Suprapubic skin (tissue), 4 donors: Measurements from ENCODE around the gene PTPRN2. TPM values are rescaled to one million over a fixed set of nuclear protein-coding genes. Genes with fewer than 3 reads are reported as not detected.

Experiments
- DNase-seq, 2 donors: peaks; one replicate each; pipeline ENCODE4 v3.0.0-alpha.2; 2019; ENCODE audit warnings: low spot score in 2 of 2
- H3K27ac ChIP-seq: fragments of 200-600 bp; sonication (generic); one replicate; pipeline ENCODE4 v1.5.1; 2019
- H3K27me3 ChIP-seq: fragments of 200-600 bp; sonication (generic); one replicate; pipeline ENCODE4 v1.5.1; 2019
- H3K36me3 ChIP-seq: fragments of 200-600 bp; sonication (generic); one replicate; pipeline ENCODE4 v1.5.1; 2019
- H3K4me1 ChIP-seq: fragments of 200-600 bp; sonication (generic); one replicate; pipeline ENCODE4 v1.5.1; 2019
- H3K4me3 ChIP-seq: fragments of 200-600 bp; sonication (generic); one replicate; pipeline ENCODE4 v1.5.1; 2019; ENCODE audit warnings: mild to moderate bottlenecking
- H3K9me3 ChIP-seq: fragments of 200-600 bp; sonication (generic); one replicate; pipeline ENCODE4 v1.5.1; 2019
- EP300 ChIP-seq: sonication (generic); formaldehyde crosslinking; IDR thresholded peaks from one replicate; pipeline ENCODE4 v1.6.1; 2017; ENCODE audit warnings: antibody characterized with exemption
- POLR2A ChIP-seq, 2 donors: fragments of 450-650 bp; IDR thresholded peaks; one replicate each; pipeline ENCODE4 v1.6.1; 2017; ENCODE audit warnings: antibody characterized with exemption in 2 of 2, mild to moderate bottlenecking in 2 of 2, moderate library complexity in 2 of 2
- POLR2AphosphoS5 ChIP-seq, 3 donors: sonication (generic); formaldehyde crosslinking; IDR thresholded peaks; one replicate each; pipeline ENCODE4 v1.6.1; 2017; ENCODE audit warnings: antibody characterized with exemption in 3 of 3
- WGBS: methylation state at CpG from one replicate; pipeline ENCODE4 v1.1.5; 2018; 5-methylcytosine and 5-hydroxymethylcytosine counted together
- total RNA-seq, 4 donors: library from RNA; depleted of rRNA; stranded (reverse); fragments of >200 nt; gene quantifications; one replicate each; pipeline ENCODE4 v1.1.0, GENCODE V29; 2016
- TF ChIP-seq, protein P1 (sequence below), 2 donors: fragments of 200-600 bp in 1 of 2; fragments of 450-650 bp in 1 of 2; sonication (generic) in 1 of 2; IDR thresholded peaks; one replicate each; pipeline ENCODE4 v1.5.1; 2016 to 2019; ENCODE audit warnings: antibody characterized with exemption in 2 of 2, mild to moderate bottlenecking in 1 of 2, moderate library complexity in 1 of 2

Gene PTPRN2
- total RNA-seq, 4 donors from 2014 or later, result 0.23 to 1.8 (median 1.3) TPM

DNA sequence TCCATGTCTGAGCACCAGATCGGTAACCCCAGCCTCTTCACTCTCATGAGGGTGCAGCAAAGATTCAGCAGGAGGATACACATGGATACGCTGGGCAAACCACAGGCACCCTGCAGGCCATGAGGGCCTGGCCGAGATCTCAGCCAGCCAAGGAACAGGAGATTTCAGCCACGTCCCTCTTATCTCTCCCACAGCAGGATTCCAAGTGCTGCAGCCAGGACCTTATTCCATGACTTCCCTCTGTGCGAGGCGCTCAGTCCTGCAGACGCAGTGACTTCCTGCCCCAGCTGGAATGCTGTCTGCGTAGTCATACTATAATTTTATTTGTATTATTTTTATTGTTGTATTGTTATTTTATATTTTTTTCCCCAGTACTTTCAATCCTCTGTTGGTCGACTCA is 66.8 kb downstream of the PTPRN2 start:
- H3K4me1 ChIP-seq, result no peaks in the 10 kb centered on the region
- H3K27ac ChIP-seq, result no peak overlapping the region
- H3K27me3 ChIP-seq, result peaks cover 23% of the 10 kb centered on the region
- no peaks in the 10 kb centered on the region for H3K9me3 ChIP-seq
- no peak for TF ChIP-seq POLR2A (IDR thresholded peaks at IDR 0.05)
- no peak for TF ChIP-seq EP300
- no peak for TF ChIP-seq POLR2AphosphoS5 (IDR thresholded peaks at IDR 0.05)
- TF ChIP-seq, protein P1, sequence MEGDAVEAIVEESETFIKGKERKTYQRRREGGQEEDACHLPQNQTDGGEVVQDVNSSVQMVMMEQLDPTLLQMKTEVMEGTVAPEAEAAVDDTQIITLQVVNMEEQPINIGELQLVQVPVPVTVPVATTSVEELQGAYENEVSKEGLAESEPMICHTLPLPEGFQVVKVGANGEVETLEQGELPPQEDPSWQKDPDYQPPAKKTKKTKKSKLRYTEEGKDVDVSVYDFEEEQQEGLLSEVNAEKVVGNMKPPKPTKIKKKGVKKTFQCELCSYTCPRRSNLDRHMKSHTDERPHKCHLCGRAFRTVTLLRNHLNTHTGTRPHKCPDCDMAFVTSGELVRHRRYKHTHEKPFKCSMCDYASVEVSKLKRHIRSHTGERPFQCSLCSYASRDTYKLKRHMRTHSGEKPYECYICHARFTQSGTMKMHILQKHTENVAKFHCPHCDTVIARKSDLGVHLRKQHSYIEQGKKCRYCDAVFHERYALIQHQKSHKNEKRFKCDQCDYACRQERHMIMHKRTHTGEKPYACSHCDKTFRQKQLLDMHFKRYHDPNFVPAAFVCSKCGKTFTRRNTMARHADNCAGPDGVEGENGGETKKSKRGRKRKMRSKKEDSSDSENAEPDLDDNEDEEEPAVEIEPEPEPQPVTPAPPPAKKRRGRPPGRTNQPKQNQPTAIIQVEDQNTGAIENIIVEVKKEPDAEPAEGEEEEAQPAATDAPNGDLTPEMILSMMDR (IDR thresholded peaks at IDR 0.05), result no peak
- H3K4me3 ChIP-seq, result no peak overlapping the region
- WGBS, result 77% methylated on average over 9 of the region's 9 CpGs
- DNase-seq, result no peak
- no peaks in the 10 kb centered on the region for H3K36me3 ChIP-seq

DNA sequence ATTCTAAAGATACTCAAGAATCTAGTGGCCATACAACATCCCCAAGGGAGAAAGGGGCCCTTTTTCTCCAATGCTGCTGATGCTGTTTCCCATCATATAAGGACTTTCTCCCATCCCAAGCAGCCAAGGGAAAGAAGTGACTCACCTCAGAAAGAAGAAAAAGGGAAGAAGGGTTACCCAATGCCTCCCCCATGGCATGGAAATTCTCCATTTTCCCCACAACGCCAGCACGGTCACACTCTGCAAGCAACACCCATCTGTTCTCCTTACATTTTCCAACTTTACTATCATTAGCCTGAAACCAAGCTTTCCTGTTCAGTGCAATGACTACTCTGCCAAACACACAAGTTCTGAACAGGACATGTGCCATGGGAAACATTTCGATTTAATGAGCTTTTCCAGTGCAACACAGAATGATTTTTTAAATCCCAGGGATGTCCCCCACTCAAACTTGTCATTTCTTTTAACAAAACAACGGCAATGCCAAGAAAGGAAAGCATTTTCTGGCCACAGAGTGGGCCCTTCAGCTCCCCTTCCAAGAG is 67.9 kb downstream of the PTPRN2 start:
- H3K27ac ChIP-seq, result no peak overlapping the region
- TF ChIP-seq, protein P1 (IDR thresholded peaks at IDR 0.05), result no peak
- 79% methylated on average over 4 of the region's 4 CpGs for WGBS
- no peak overlapping the region for H3K4me3 ChIP-seq
- no peaks in the 10 kb centered on the region for H3K4me1 ChIP-seq
- no peak for DNase-seq
- H3K36me3 ChIP-seq, result no peaks in the 10 kb centered on the region
- no peaks in the 10 kb centered on the region for H3K9me3 ChIP-seq
- H3K27me3 ChIP-seq, result peaks cover 15% of the 10 kb centered on the region

DNA sequence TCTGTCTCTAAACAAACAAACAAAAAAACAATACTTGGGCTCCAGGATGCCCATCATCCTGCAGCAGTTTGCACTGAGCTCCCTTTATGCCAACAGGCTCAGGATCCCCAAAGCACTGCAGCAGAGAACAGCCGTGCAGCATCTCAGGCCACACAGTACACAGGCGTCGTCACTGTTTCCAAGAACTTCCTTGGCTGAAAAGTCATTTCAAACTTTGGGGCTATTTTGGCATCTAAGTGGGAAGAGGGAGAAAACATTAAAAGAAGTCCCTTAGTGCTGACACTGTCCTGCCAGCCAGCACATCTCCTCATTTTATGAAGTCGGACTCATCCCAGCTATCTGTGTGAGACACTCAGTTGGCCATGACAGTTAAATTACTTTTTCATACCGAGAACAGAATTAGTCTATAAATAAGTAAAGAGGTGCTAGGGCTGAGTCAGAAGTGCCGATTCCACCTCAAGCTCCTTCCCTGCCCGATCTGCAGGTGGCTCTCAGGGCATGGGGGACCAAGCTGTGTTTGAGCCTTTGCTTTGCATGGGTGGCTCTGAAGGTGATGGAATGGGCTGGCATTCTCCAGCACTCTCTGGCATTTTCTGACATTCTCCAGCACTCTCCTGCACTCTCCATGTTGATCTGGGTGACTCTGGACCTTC is 68.5 kb downstream of the PTPRN2 start:
- H3K27me3 ChIP-seq, result peaks cover 15% of the 10 kb centered on the region
- 78% methylated on average over 7 of the region's 7 CpGs for WGBS
- no peaks in the 10 kb centered on the region for H3K9me3 ChIP-seq

DNA sequence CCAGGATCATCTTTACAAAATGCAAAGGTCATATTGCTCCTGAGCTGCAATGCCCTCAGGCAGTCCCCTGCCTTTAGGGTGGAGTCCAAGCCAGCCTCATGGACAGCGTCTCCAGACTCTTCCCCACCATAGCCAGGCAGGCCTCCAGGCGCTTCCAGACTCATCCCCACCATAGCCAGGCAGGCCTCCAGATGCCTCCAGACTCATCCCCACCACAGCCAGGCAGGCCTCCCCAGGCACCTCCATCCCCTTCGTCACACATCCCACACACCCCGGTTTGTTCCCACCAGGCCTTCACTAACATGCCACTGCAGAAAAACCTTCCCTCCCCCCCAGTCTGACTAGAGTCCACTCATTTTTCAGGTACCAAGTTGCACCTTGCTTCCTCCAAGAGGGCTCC is 70.1 kb downstream of the PTPRN2 start:
- WGBS, result 80% methylated on average over 4 of the region's 4 CpGs
- TF ChIP-seq POLR2AphosphoS5 (IDR thresholded peaks at IDR 0.05) (no peak), POLR2A (IDR thresholded peaks at IDR 0.05) (no peak), EP300 (no peak)
- TF ChIP-seq, protein P1 (IDR thresholded peaks at IDR 0.05), result no peak
- DNase-seq, result no peak
- no peak overlapping the region for H3K4me3 ChIP-seq
- H3K9me3 ChIP-seq, result no peaks in the 10 kb centered on the region
- peaks cover 15% of the 10 kb centered on the region for H3K27me3 ChIP-seq
- no peaks in the 10 kb centered on the region for H3K36me3 ChIP-seq
- no peaks in the 10 kb centered on the region for H3K4me1 ChIP-seq
- no peak overlapping the region for H3K27ac ChIP-seq

More for the DNA sequence above, 68.5 kb downstream of the PTPRN2 start:
- no peaks in the 10 kb centered on the region for H3K4me1 ChIP-seq
- H3K4me3 ChIP-seq, result no peak overlapping the region
- H3K36me3 ChIP-seq, result no peaks in the 10 kb centered on the region
- DNase-seq, result no peak
- H3K27ac ChIP-seq, result no peak overlapping the region
- TF ChIP-seq, protein P1 (IDR thresholded peaks at IDR 0.05), result no peak
- TF ChIP-seq EP300 (no peak), POLR2AphosphoS5 (IDR thresholded peaks at IDR 0.05) (no peak), POLR2A (IDR thresholded peaks at IDR 0.05) (no peak)

DNA sequence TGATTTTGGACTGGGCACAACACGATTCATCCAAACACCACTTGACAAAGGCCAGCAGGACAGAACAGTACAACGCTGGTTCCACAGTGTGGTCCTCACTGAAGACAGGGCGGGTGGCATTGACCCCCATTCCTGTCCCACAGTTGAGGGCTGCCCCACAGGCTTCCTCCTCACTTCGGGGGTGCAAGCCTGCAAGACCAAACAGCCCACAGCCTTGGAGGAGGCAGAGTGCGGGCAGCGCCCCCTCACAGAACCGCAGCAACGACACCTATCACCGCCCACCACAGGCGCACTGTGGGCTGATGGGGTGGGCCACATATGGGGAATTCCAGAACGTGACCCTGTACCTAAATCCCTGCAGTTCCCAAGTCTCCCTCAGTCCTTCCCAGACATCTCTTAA is 70.6 kb downstream of the PTPRN2 start:
- 84% methylated on average over 11 of the region's 11 CpGs for WGBS
- peaks cover 15% of the 10 kb centered on the region for H3K27me3 ChIP-seq
- DNase-seq, result no peak
- no peaks in the 10 kb centered on the region for H3K36me3 ChIP-seq
- no peaks in the 10 kb centered on the region for H3K4me1 ChIP-seq
- TF ChIP-seq, protein P1 (IDR thresholded peaks at IDR 0.05), result no peak
- peaks cover under 1% of the 10 kb centered on the region for H3K9me3 ChIP-seq
- H3K27ac ChIP-seq, result no peak overlapping the region
- H3K4me3 ChIP-seq, result no peak overlapping the region
